ENCODE results near the gene MMAB. TPM values are rescaled to one million over a fixed set of nuclear protein-coding genes. Genes with fewer than 3 reads are reported as not detected.
A peak's percentile ranks its signal among the peaks of the same experiment; 100 is the strongest.

Gene MMAB
- total RNA-seq, 1 donor from 2014 or later = 26.8 TPM

DNA sequence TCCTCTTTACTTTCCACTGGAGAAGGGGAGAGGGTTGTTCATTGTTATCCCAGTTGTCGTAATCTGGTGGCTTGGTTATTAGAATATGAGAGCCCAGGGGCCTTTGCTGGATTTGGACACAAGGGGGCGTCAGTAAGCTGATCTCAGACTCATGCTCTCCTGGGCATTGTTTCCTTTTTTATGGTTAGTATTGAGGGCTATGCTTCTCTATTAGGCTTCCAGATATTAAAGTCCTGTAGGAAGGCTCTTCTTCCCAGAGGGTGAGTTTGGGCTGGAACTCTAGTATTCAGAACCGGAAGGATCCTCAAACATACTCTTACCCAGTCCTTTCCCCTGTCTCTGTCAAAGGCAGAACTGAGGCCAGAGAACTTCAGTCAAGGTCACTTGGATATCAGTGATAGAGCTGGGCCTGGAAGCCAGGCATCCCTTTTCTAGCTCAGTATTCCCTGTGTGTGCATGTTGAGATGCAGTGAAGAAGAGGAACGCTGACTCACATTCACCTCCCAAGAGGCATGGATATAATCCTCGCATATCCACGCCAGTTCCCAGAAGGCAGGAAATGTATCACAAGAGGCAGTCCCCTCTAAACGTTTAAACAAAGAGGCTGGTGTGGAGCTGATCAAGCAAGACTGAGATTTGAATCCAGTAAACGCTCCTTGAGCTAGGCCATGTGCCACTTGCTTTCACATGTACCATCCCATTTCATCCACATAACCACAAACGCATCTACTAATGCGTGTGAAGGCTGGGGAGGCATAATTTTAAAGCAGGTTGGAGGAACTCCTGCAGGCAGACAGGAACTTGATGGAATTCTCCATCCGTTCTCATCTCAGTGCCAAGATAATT, 54.3 kb downstream of the MMAB start:
- peak; percentile 22 for DNase-seq (ENCODE audit: low spot score)

DNA sequence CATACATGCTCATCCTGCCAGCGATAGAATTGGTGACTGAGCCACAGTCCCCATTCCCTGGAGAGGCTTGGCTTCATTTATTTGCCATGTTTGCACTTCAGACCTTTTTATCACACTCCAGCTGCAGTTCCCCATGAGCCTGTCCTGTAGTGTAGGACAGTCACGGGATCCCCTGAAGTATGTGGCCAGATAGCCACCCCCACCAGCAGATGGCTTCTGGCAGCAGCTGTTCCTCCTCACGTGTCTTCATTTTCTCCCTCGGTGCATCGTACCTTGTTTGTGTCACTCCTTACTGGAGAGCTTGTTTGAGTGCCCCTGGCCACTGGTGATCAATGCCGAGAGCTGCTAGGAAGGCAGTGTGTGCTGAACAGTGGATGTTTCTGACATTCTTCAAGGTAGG, 55.7 kb downstream of the MMAB start:
- no peak for DNase-seq (ENCODE audit: low spot score)

DNA sequence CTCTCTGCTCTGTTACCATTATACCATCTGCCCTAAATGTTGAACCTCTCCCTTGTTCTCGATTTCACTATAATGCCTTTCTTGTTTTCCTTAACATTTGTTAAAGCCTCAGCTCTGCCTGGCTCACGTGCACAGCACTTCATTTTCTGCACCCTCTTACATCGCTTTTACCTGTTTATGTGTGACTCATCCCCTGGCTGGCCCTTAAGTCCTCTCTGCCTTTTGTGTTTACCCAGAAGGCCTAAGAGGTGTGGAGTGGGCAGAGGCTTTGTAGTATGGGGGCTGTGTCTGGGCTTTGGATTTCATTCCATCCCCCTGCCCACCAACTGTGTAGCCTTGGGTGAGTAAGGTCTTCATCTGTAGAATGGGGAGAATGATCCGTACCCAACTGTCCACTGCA, 59.3 kb downstream of the MMAB start:
- no peak for DNase-seq (ENCODE audit: low spot score)

DNA sequence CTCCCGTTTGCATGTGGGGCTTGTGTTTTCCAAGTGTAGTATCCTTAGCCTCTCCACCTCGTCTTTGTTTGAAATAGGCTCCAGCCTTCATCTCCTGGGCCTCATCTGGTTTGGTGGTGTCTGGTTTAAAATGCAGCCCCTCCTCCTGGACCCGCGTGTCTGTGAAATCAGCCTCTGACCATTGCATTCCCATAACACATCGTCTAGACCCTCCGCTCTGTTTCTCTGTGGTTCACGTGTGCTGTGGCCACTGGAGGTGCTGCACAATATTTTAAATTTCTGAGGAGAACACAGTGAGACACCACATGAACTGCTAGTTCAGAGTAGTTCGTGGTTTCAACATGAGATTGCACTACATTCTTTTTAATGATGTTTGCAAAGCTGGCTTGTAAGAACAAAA, 60.3 kb downstream of the MMAB start:
- DNase-seq (ENCODE audit: low spot score) = no peak

DNA sequence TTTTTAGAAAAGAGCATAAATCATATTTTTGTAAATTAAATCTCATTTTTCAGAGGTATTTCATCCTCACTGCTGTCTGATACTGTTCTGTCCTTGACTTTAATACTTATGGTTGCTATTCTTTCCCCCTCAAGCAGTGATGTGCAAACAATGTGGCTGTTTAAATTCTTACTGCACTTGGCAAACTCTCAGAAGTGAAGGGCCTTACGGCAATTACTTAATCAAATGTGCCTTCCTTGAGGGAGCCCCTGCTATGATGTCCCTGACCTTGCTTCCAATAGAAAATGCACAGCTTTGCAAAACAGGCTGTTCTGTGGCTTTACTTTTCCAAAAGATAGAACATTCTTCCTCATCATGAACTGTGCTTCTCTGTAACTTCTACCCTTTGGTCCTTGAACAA, 60.7 kb downstream of the MMAB start:
- DNase-seq (ENCODE audit: low spot score) = no peak

DNA sequence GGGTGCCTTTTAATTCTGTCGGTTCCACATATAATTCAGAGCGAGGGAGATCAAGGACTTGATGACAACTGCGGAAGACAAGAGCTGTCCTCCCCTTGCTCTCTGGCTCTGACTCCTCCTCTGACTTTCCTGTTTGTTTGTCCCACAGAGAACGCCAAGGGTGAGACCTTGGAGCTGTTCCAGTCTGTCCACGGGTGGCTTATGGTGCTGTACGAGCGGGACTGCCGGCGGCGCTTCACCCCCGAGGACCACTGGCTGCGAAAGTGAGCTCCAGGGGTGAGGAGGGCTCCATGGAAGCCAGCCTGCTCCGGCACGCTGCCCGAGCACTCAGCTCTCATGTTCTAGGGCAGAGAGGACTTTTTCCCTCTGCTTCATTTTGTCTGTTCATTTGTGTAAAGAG, 63.1 kb downstream of the MMAB start:
- no peak for DNase-seq (ENCODE audit: low spot score)

DNA sequence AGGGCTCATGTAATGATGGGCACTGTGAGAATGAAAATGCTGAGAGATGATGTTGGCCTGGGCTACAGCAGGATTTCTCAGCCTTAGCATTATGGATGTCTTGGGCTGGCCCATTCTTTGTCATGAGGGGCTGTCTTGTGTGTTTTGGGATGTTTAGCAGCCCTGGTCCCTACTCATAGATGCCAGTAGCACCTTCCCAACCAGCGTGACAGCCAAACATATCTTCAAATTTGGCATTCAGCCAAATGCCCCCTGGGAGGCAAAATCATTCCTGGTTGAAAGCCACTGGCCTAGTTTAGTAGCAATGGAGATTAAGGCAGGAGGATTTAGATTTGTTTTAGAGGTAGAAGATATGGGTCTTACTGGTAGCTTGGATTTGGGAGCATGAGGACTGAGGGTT, 69.2 kb downstream of the MMAB start:
- no peak for DNase-seq (ENCODE audit: low spot score)

Other genes with a start within 250 kb of the MMAB start
- gene MYO1H, start 225.6 kb downstream of the MMAB start, total RNA-seq = 0.10 TPM
- 103 TPM for gene KCTD10, start 96.2 kb downstream of the MMAB start, total RNA-seq
- gene UBE3B, start 95.9 kb downstream of the MMAB start, total RNA-seq = 30.5 TPM
- 9.1 TPM for gene MVK, start 290 bp upstream of the MMAB start, total RNA-seq
- gene FAM222A, start 140.3 kb upstream of the MMAB start, total RNA-seq = 2.7 TPM

All from mesenteric fat pad (tissue), 1 donor.